ENCODE data around the gene FLT3.
"Not testable (repeated sequence)": the region's sequence is repeated elsewhere in the genome, so short reads cannot be mapped to it uniquely, and the experiment has no call there.

DNA sequence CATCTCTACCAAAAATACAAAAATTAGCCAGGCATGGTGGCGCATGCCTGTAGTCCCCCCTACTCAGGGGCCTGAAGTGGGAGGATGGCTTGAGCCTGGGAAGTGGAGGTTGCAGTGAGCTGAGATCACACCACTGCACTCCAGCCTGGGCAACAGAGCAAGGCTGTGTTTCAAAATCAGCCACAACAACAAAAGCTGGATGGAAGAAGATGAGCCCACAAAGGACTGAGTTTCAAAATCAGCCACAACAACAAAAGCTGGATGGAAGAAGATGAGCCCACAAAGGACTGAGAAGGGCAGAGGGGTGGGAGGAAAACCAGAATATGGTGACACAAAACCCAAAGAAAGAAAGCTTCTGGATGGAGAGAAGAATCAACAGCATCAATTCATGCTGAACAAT, 67.9 kb downstream of the FLT3 start:
- TF ChIP-seq POLR2A, POLR2AphosphoS5 (IDR thresholded peaks at IDR 0.05): not testable (repeated sequence)
- TF ChIP-seq, protein P1, sequence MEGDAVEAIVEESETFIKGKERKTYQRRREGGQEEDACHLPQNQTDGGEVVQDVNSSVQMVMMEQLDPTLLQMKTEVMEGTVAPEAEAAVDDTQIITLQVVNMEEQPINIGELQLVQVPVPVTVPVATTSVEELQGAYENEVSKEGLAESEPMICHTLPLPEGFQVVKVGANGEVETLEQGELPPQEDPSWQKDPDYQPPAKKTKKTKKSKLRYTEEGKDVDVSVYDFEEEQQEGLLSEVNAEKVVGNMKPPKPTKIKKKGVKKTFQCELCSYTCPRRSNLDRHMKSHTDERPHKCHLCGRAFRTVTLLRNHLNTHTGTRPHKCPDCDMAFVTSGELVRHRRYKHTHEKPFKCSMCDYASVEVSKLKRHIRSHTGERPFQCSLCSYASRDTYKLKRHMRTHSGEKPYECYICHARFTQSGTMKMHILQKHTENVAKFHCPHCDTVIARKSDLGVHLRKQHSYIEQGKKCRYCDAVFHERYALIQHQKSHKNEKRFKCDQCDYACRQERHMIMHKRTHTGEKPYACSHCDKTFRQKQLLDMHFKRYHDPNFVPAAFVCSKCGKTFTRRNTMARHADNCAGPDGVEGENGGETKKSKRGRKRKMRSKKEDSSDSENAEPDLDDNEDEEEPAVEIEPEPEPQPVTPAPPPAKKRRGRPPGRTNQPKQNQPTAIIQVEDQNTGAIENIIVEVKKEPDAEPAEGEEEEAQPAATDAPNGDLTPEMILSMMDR (IDR thresholded peaks at IDR 0.05 in 8 of 11, conservative IDR thresholded peaks at IDR 0.05 in 3 of 11) = not testable (repeated sequence)
